HepG2 (cell line): ENCODE results near the gene MTFR1L. TPM values are rescaled to one million over a fixed set of nuclear protein-coding genes. Genes with fewer than 3 reads are reported as not detected.

Source experiments
- CAMTA2 ChIP-seq: sonication (generic); formaldehyde crosslinking; IDR thresholded peaks from 2 replicates; pipeline ENCODE4 v1.4.0; 2020; ENCODE audit warnings: mild to moderate bottlenecking, missing genetic modification reagents, borderline replicate concordance
- E2F2 ChIP-seq: sonication (generic); formaldehyde crosslinking; IDR thresholded peaks from 2 replicates; pipeline ENCODE4 v1.4.0; 2020; ENCODE audit warnings: missing genetic modification reagents, borderline replicate concordance
- FOXA3 ChIP-seq: IDR thresholded peaks from 2 replicates; pipeline ENCODE4 v1.6.1; 2016; ENCODE audit warnings: missing genetic modification reagents, missing compliant biosample characterization
- HNF1A ChIP-seq, 2 experiments: sonication (generic) in 1 of 2; formaldehyde crosslinking in 1 of 2; IDR thresholded peaks; 2 replicates each; pipeline versions ENCODE4 v1.4.0 to v1.6.1; 2016 to 2020; ENCODE audit warnings: borderline replicate concordance in 1 of 2, low read depth in 1 of 2, mild to moderate bottlenecking in 1 of 2, missing genetic modification reagents in 1 of 2
- IKZF1 ChIP-seq: fragments of 450-650 bp; IDR thresholded peaks from 2 replicates; pipeline ENCODE4 v1.7.1; 2016
- KAT8 ChIP-seq: IDR thresholded peaks from 2 replicates; pipeline ENCODE4 v1.6.1; 2016; ENCODE audit warnings: missing genetic modification reagents, missing compliant biosample characterization
- MIER3 ChIP-seq: IDR thresholded peaks from 2 replicates; pipeline ENCODE4 v1.6.1; 2016; ENCODE audit warnings: missing compliant biosample characterization, borderline replicate concordance
- MIXL1 ChIP-seq: IDR thresholded peaks from 2 replicates; pipeline ENCODE4 v1.6.1; 2016
- MTF2 ChIP-seq: sonication (generic); formaldehyde crosslinking; IDR thresholded peaks from 2 replicates; pipeline ENCODE4 v1.5.0; 2020; ENCODE audit warnings: missing genetic modification reagents, borderline replicate concordance
- MXD4 ChIP-seq: IDR thresholded peaks from 2 replicates; pipeline ENCODE4 v1.6.1; 2016; ENCODE audit warnings: mild to moderate bottlenecking, missing biosample characterization, missing genetic modification reagents
- SIX1 ChIP-seq: sonication (generic); formaldehyde crosslinking; IDR thresholded peaks from 2 replicates; pipeline ENCODE4 v1.4.0; 2020; ENCODE audit warnings: missing genetic modification reagents, borderline replicate concordance
- SRSF1 ChIP-seq: fragments of 200-400 bp; formaldehyde crosslinking; optimal IDR thresholded peaks from 2 replicates; pipeline ENCODE3; 2017; ENCODE audit warnings: mild to moderate bottlenecking, low read depth, low read length, moderate library complexity
- TCF12 ChIP-seq, 2 experiments: fragments of 450-650 bp in 1 of 2; sonication (generic) in 1 of 2; formaldehyde crosslinking in 1 of 2; IDR thresholded peaks; 2 replicates each; pipeline versions ENCODE4 v1.6.1 to v1.8.0; 2017 to 2022; ENCODE audit warnings: antibody characterized with exemption in 1 of 2, mild to moderate bottlenecking in 1 of 2, missing genetic modification reagents in 1 of 2, moderate library complexity in 1 of 2
- TEAD3 ChIP-seq: optimal IDR thresholded peaks from 2 replicates; pipeline ENCODE3; 2016; ENCODE audit warnings: borderline replicate concordance
- ZMAT5 ChIP-seq: sonication (generic); formaldehyde crosslinking; IDR thresholded peaks from 2 replicates; pipeline ENCODE4 v1.5.0; 2020; ENCODE audit warnings: mild to moderate bottlenecking, low read depth, missing genetic modification reagents, borderline replicate concordance
- ZSCAN31 ChIP-seq: sonication (generic); formaldehyde crosslinking; IDR thresholded peaks from 2 replicates; pipeline ENCODE4 v1.5.0; 2020; ENCODE audit warnings: low read depth, mild to moderate bottlenecking, missing genetic modification reagents
- polyA plus RNA-seq, 8 experiments: library from polyadenylated mRNA; depleted of rRNA in 3 of 8; stranded (reverse) in 7 of 8; unstranded in 1 of 8; fragments of >200 nt; fragmentation: Illumina TruSeq in 4 of 8; extraction: Trizol in 4 of 8; gene quantifications; 2 replicates each; pipeline versions ENCODE4 v1.2.1 to v1.2.3, GENCODE V29; 2011 to 2016; ENCODE audit warnings: low read depth in 4 of 8, missing spikeins in 1 of 8, mixed read lengths in 1 of 8; ENCODE audit not compliant: insufficient read depth in 1 of 8
- total RNA-seq, 5 experiments: library from RNA; depleted of rRNA; stranded (reverse); fragments of >200 nt; fragmentation: Illumina TruSeq; extraction: Trizol; gene quantifications; 2 replicates each; pipeline ENCODE4 v1.2.3, GENCODE V29; 2016; ENCODE audit warnings: low read depth in 1 of 5
- TF ChIP-seq, protein P1 (sequence below): IDR thresholded peaks from 2 replicates; pipeline ENCODE4 v1.6.1; 2016
- TF ChIP-seq, protein P2 (sequence below): sonication (generic); formaldehyde crosslinking; IDR thresholded peaks from 2 replicates; pipeline ENCODE4 v1.5.1; 2020; ENCODE audit warnings: mild to moderate bottlenecking, missing genetic modification reagents, moderate library complexity

MTFR1L gene
- total and polyA plus RNA-seq, 2 of the 13 experiments (the other 11 are each of a cell fraction or from before 2014, with no cell fraction given), result 38.0 to 55.7 TPM

DNA sequence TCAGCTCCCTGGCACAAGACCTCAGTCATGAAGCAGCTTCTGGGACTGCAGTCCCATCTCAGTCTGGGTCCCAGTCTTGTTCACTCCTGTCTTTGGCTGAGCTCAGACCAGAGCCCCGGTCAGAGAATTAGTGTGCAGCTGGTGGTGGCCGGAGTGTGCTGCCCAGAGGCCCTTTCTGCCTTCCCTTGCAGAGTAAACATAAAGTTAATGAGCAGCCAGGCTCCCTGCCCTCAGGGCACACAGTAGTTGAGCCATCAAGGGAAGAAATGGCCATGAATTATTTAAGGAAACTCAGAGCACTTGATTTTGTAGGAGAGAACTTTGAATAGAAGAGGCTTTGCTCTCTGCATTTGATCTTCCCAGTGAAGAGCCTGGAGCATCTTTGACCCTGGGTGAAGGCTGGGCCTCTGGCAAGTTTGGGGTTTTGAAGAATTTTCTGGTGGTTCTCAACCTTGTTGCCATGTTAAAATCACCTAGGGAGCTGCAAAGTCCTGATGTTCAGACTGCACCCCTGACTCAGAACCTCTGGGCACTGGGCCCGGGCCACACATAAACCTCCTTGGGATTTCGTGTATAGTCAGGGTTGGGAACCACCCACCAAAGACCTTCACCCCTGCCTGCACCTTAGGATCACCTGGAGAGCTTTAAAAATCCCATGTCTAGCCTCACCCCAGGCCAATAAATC is 46.2 kb upstream of the MTFR1L start (continued):
- TF ChIP-seq, protein P1, sequence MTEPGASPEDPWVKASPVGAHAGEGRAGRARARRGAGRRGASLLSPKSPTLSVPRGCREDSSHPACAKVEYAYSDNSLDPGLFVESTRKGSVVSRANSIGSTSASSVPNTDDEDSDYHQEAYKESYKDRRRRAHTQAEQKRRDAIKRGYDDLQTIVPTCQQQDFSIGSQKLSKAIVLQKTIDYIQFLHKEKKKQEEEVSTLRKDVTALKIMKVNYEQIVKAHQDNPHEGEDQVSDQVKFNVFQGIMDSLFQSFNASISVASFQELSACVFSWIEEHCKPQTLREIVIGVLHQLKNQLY (CRISPR knock-in tag), result 0 out of 2 replicates have a peak, but pooled peaks have one; percentile 35
- TF ChIP-seq SIX1 (CRISPR knock-in tag), result no peak
- peak; percentile 78 for TF ChIP-seq FOXA3 (CRISPR knock-in tag)
- TF ChIP-seq TEAD3 (CRISPR knock-in tag), result no peak
- TF ChIP-seq MIER3 (CRISPR knock-in tag), result peak; percentile 51; the same call in 1 of the 2 replicates
- TF ChIP-seq KAT8 (CRISPR knock-in tag), result 0 out of 2 replicates have a peak, but pooled peaks have one; percentile 27
- TF ChIP-seq SRSF1, result no peak
- no peak for TF ChIP-seq CAMTA2 (CRISPR knock-in tag)
- TF ChIP-seq ZMAT5 (CRISPR knock-in tag), result no peak
- TF ChIP-seq MTF2 (CRISPR knock-in tag), result no peak
- peak; percentile 29; the same call in 1 of the 2 replicates for TF ChIP-seq MXD4 (CRISPR knock-in tag)
- no peak for TF ChIP-seq E2F2 (CRISPR knock-in tag)
- peak; percentile 51; the same call in 1 of the 2 replicates for TF ChIP-seq ZSCAN31 (CRISPR knock-in tag)
- TF ChIP-seq TCF12 (IDR thresholded peaks at IDR 0.05), result no peak
- TF ChIP-seq TCF12 (CRISPR knock-in tag; IDR thresholded peaks at IDR 0.05), result no peak
- peak; percentile 95 for TF ChIP-seq HNF1A (IDR thresholded peaks at IDR 0.05; ENCODE audit: low read depth)
- TF ChIP-seq HNF1A (CRISPR knock-in tag; IDR thresholded peaks at IDR 0.05; ENCODE audit: borderline replicate concordance), result peak; percentile 98
- TF ChIP-seq, protein P2, sequence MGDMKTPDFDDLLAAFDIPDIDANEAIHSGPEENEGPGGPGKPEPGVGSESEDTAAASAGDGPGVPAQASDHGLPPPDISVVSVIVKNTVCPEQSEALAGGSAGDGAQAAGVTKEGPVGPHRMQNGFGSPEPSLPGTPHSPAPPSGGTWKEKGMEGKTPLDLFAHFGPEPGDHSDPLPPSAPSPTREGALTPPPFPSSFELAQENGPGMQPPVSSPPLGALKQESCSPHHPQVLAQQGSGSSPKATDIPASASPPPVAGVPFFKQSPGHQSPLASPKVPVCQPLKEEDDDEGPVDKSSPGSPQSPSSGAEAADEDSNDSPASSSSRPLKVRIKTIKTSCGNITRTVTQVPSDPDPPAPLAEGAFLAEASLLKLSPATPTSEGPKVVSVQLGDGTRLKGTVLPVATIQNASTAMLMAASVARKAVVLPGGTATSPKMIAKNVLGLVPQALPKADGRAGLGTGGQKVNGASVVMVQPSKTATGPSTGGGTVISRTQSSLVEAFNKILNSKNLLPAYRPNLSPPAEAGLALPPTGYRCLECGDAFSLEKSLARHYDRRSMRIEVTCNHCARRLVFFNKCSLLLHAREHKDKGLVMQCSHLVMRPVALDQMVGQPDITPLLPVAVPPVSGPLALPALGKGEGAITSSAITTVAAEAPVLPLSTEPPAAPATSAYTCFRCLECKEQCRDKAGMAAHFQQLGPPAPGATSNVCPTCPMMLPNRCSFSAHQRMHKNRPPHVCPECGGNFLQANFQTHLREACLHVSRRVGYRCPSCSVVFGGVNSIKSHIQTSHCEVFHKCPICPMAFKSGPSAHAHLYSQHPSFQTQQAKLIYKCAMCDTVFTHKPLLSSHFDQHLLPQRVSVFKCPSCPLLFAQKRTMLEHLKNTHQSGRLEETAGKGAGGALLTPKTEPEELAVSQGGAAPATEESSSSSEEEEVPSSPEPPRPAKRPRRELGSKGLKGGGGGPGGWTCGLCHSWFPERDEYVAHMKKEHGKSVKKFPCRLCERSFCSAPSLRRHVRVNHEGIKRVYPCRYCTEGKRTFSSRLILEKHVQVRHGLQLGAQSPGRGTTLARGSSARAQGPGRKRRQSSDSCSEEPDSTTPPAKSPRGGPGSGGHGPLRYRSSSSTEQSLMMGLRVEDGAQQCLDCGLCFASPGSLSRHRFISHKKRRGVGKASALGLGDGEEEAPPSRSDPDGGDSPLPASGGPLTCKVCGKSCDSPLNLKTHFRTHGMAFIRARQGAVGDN (CRISPR knock-in tag), result 0 out of 2 replicates have a peak, but pooled peaks have one; percentile 14
- no peak for TF ChIP-seq IKZF1
- TF ChIP-seq MIXL1 (CRISPR knock-in tag), result peak; percentile 83; the same call in 1 of the 2 replicates
